ENCODE measurements around the gene DISC1. TPM values are rescaled to one million over a fixed set of nuclear protein-coding genes. Genes with fewer than 3 reads are reported as not detected.

The DISC1 gene
- total RNA-seq, 1 experiment from 2014 or later: 0.36 TPM

- POLR2A ChIA-PET: no interaction called here
- Histone ChIP-seq H3K27me3 (ENCODE audit: control insufficient read depth, insufficient read depth, low read length) (no peaks in the 10 kb centered on the region), H3K27ac (ENCODE audit: low read length) (no peak overlapping the region), H3K9me3 (ENCODE audit: control insufficient read depth, insufficient read depth, low read depth, low read length) (no peaks in the 10 kb centered on the region), H3K4me3 (ENCODE audit: low read depth in 2 of 2, low read length in 2 of 2) (no peak overlapping the region), H3K36me3 (ENCODE audit: control insufficient read depth, insufficient read depth, low read length) (no peaks in the 10 kb centered on the region), H3K4me1 (ENCODE audit: control insufficient read depth, insufficient read depth, low read length) (no peaks in the 10 kb centered on the region)
- in situ Hi-C loops (cut with HindIII; ENCODE audit: low pct_unique_long_range_greater_than_20kb, low sequenced_read_pairs) (no loop called here), intact Hi-C loops (cut with micrococcal nuclease; ENCODE audit: unreplicated experiment) (loop anchor here (2.0 kb wide), 1 partner anchor 761 kb away; no protein-coding TSS in a partner anchor)
- no TSS peak for BruUV-seq (replicated peaks)
- no peak for TF ChIP-seq CTCF (IDR thresholded peaks at IDR 0.05)
- TF ChIP-seq POLR2AphosphoS5 (IDR thresholded peaks at IDR 0.05; ENCODE audit: low read depth, low read length): no peak
- no peak for TF ChIP-seq REST (IDR thresholded peaks at IDR 0.05; ENCODE audit: insufficient read depth in 1 of 2, low read depth in 2 of 2, low read length in 1 of 2)
- TF ChIP-seq SIN3A (IDR thresholded peaks at IDR 0.05; ENCODE audit: borderline replicate concordance, insufficient read depth, low read depth, low read length): no peak
- TF ChIP-seq TCF7L2 (IDR thresholded peaks at IDR 0.05; ENCODE audit: low read depth, low read length): no peak
- ATAC-seq (no peak), DNase-seq (ENCODE audit: low read depth, low spot score) (no peak)
- CTCF ChIA-PET: interaction anchor here (1.1 kb wide), 1 partner anchor 103 kb away, joined by 3 read pairs; no protein-coding TSS in a partner anchor
Observed at GRCh38 chr1:231867607-231868006, 241.0 kb downstream of the DISC1 start.

- no peaks in the 10 kb centered on the region for H3K36me3 ChIP-seq (ENCODE audit: control insufficient read depth, insufficient read depth, low read length)
- TF ChIP-seq REST (IDR thresholded peaks at IDR 0.05; ENCODE audit: insufficient read depth in 1 of 2, low read depth in 2 of 2, low read length in 1 of 2) (no peak), SIN3A (IDR thresholded peaks at IDR 0.05; ENCODE audit: borderline replicate concordance, insufficient read depth, low read depth, low read length) (no peak), TCF7L2 (IDR thresholded peaks at IDR 0.05; ENCODE audit: low read depth, low read length) (no peak), CTCF (IDR thresholded peaks at IDR 0.05) (no peak), POLR2AphosphoS5 (IDR thresholded peaks at IDR 0.05; ENCODE audit: low read depth, low read length) (no peak)
- in situ Hi-C loops (cut with HindIII; ENCODE audit: low pct_unique_long_range_greater_than_20kb, low sequenced_read_pairs): no loop called here
- ATAC-seq: no peak
- no peaks in the 10 kb centered on the region for H3K4me1 ChIP-seq (ENCODE audit: control insufficient read depth, insufficient read depth, low read length)
- no TSS peak for BruUV-seq (replicated peaks)
- H3K9me3 ChIP-seq (ENCODE audit: control insufficient read depth, insufficient read depth, low read depth, low read length): no peaks in the 10 kb centered on the region
- DNase-seq (ENCODE audit: low read depth, low spot score): no peak
- H3K4me3 ChIP-seq (ENCODE audit: low read depth in 2 of 2, low read length in 2 of 2): no peak overlapping the region
- no peaks in the 10 kb centered on the region for H3K27me3 ChIP-seq (ENCODE audit: control insufficient read depth, insufficient read depth, low read length)
- ChIA-PET CTCF (no interaction called here), POLR2A (no interaction called here)
- intact Hi-C loops (cut with micrococcal nuclease; ENCODE audit: unreplicated experiment): no loop called here
- no peak overlapping the region for H3K27ac ChIP-seq (ENCODE audit: low read length)
Observed at GRCh38 chr1:231869364-231869763, 242.8 kb downstream of the DISC1 start.
